ENCODE results near the gene POLDIP2.

POLDIP2 gene

DNA sequence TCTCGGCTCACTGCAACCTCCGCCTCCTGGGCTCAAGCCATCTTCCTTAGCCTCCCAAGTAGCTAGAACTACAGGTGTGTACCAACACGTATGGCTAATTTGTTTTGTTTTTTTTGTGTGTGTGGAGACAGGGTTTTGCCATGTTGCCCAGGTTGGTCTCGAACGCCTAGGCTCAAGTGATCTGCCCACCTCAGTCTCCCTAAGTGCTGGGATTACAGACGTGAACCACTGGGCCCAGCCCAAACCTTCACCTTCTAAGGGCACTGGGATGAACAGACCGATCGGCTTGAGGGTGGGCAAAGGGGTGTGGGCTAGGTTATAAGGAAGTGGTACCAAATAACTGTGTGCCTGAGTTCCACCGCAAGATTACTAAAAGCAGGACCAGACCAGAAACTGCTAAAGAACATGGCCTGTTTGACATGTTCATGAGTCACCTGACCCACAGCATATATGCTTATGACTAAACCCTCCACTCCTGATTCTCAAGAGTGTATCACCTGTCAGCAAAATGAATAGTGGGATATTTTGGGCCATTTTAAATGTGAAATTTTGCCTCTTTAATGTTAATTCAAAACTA, 30.2 kb downstream of the POLDIP2 start:
- Histone ChIP-seq H3K23ac (ENCODE audit: low read length) (no peak overlapping the region), H3K36me3 (ENCODE audit: control insufficient read depth in 1 of 2, insufficient read depth in 2 of 2, low read length in 2 of 2) (peaks cover 22 to 40% of the 10 kb centered on the region in 2 experiments), H3K4me1 (ENCODE audit: control insufficient read depth in 1 of 2, insufficient read depth in 2 of 2, low read length in 2 of 2) (peaks cover 8 to 21% of the 10 kb centered on the region in 2 experiments), H3K9me3 (ENCODE audit: insufficient read depth, low read depth, low read length) (peaks cover 2% of the 10 kb centered on the region), H3K4me2 (ENCODE audit: low read length) (no peak overlapping the region), H3K79me2 (ENCODE audit: control insufficient read depth, insufficient read depth, low read length, poor library complexity) (peaks cover 10% of the 10 kb centered on the region), H3K14ac (ENCODE audit: low read length) (no peak overlapping the region), H2BK12ac (ENCODE audit: low read length) (no peak overlapping the region), H3K9ac (ENCODE audit: low read length) (no peak overlapping the region), H3K27ac (ENCODE audit: low read depth, low read length) (no peak overlapping the region), H3K4me3 (ENCODE audit: low read depth, low read length) (no peak overlapping the region), H3K18ac (ENCODE audit: low read length) (no peak overlapping the region), H2AFZ (ENCODE audit: insufficient read depth, low read length, poor library complexity) (no peak overlapping the region), H2AK5ac (ENCODE audit: low read length) (no peak overlapping the region), H4K8ac (ENCODE audit: low read depth, low read length) (no peak overlapping the region), H4K12ac (ENCODE audit: low read depth, low read length) (no peak overlapping the region), H2BK120ac (ENCODE audit: insufficient read depth, low read length, poor library complexity) (no peak overlapping the region), H4K91ac (ENCODE audit: low read depth, low read length) (no peak overlapping the region), H3K79me1 (ENCODE audit: low read length) (no peaks in the 10 kb centered on the region), H3K4ac (ENCODE audit: low read depth, low read length) (no peak overlapping the region), H3K27me3 (ENCODE audit: insufficient read depth, low read length) (no peaks in the 10 kb centered on the region), H2BK5ac (ENCODE audit: low read depth, low read length, poor library complexity) (no peak overlapping the region)
- WGBS (ENCODE audit: extremely low coverage, insufficient coverage, insufficient read length) = no CpG with 5 or more reads among the region's 9 CpGs
- DNase-seq = peak in 1 of 2 donors; percentile 62

DNA sequence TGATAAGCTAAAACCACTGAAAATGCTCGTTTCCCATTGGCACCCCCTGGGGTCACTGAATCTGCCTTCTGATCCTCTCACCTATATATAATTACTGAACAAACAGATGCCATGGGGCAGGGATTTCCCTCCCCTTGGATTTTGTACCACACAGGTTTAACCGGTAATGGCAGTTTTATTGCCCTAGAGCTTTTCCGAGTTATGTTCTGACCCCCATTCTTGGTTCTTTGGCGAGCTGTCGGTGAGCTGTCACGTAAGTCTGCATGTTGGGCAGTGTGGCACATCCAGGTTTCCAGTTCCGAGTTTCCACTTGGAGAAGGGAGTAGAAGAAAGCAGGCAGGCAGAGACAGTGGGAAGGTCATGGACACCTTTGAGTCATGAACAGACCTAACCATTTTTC, 31.2 kb downstream of the POLDIP2 start:
- WGBS (ENCODE audit: extremely low coverage, insufficient coverage, insufficient read length) = no CpG with 5 or more reads among the region's 7 CpGs
- Histone ChIP-seq H3K23ac (ENCODE audit: low read length) (no peak overlapping the region), H2BK5ac (ENCODE audit: low read depth, low read length, poor library complexity) (no peak overlapping the region), H2AFZ (ENCODE audit: insufficient read depth, low read length, poor library complexity) (no peak overlapping the region), H2BK120ac (ENCODE audit: insufficient read depth, low read length, poor library complexity) (no peak overlapping the region), H3K4me2 (ENCODE audit: low read length) (no peak overlapping the region), H2BK12ac (ENCODE audit: low read length) (no peak overlapping the region), H3K4ac (ENCODE audit: low read depth, low read length) (no peak overlapping the region), H3K79me1 (ENCODE audit: low read length) (no peaks in the 10 kb centered on the region), H3K14ac (ENCODE audit: low read length) (no peak overlapping the region), H3K4me3 (ENCODE audit: low read depth, low read length) (no peak overlapping the region), H3K27me3 (ENCODE audit: insufficient read depth, low read length) (no peaks in the 10 kb centered on the region), H4K8ac (ENCODE audit: low read depth, low read length) (no peak overlapping the region), H3K9ac (ENCODE audit: low read length) (no peak overlapping the region), H3K27ac (ENCODE audit: low read depth, low read length) (no peak overlapping the region), H3K79me2 (ENCODE audit: control insufficient read depth, insufficient read depth, low read length, poor library complexity) (peaks cover 17% of the 10 kb centered on the region), H3K36me3 (ENCODE audit: control insufficient read depth in 1 of 2, insufficient read depth in 2 of 2, low read length in 2 of 2) (peaks cover 21 to 34% of the 10 kb centered on the region in 2 experiments), H4K12ac (ENCODE audit: low read depth, low read length) (no peak overlapping the region), H3K18ac (ENCODE audit: low read length) (no peak overlapping the region), H2AK5ac (ENCODE audit: low read length) (no peak overlapping the region), H3K4me1 (ENCODE audit: control insufficient read depth in 1 of 2, insufficient read depth in 2 of 2, low read length in 2 of 2) (peaks cover 14 to 25% of the 10 kb centered on the region in 2 experiments), H3K9me3 (ENCODE audit: insufficient read depth, low read depth, low read length) (no peaks in the 10 kb centered on the region), H4K91ac (ENCODE audit: low read depth, low read length) (no peak overlapping the region)
- peak; percentile 73 to 94 for DNase-seq

DNA sequence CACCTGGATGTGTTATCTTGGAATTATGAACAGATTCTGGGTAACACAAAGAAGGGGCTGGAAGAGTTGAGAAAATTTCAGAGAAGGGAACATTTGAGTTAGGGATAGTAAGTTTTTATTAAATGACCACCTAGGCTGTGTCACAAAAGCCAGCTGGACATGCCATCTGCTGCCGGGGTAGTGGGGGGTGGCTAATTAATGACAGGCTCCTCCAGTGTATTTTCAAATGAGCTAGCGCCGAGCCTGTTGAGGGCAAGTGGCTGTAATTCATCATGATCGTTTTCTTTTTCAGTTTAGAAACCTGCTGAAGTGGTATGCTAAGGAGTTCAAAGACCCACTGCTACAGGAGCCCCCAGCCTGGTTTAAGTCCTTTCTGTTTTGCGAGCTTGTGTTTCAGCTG, 32.1 kb downstream of the POLDIP2 start:
- Histone ChIP-seq H4K8ac (ENCODE audit: low read depth, low read length) (no peak overlapping the region), H3K36me3 (ENCODE audit: control insufficient read depth in 1 of 2, insufficient read depth in 2 of 2, low read length in 2 of 2) (peaks cover 19 to 30% of the 10 kb centered on the region in 2 experiments), H3K79me1 (ENCODE audit: low read length) (no peaks in the 10 kb centered on the region), H4K12ac (ENCODE audit: low read depth, low read length) (no peak overlapping the region), H3K18ac (ENCODE audit: low read length) (no peak overlapping the region), H2BK12ac (ENCODE audit: low read length) (no peak overlapping the region), H3K27me3 (ENCODE audit: insufficient read depth, low read length) (no peaks in the 10 kb centered on the region), H2BK5ac (ENCODE audit: low read depth, low read length, poor library complexity) (no peak overlapping the region), H2AFZ (ENCODE audit: insufficient read depth, low read length, poor library complexity) (no peak overlapping the region), H3K4me3 (ENCODE audit: low read depth, low read length) (no peak overlapping the region), H3K4ac (ENCODE audit: low read depth, low read length) (peak overlapping the region; percentile 54), H3K4me1 (ENCODE audit: control insufficient read depth in 1 of 2, insufficient read depth in 2 of 2, low read length in 2 of 2) (peaks cover 22 to 33% of the 10 kb centered on the region in 2 experiments), H2BK120ac (ENCODE audit: insufficient read depth, low read length, poor library complexity) (no peak overlapping the region), H3K9me3 (ENCODE audit: insufficient read depth, low read depth, low read length) (no peaks in the 10 kb centered on the region), H3K4me2 (ENCODE audit: low read length) (no peak overlapping the region), H3K14ac (ENCODE audit: low read length) (no peak overlapping the region), H3K79me2 (ENCODE audit: control insufficient read depth, insufficient read depth, low read length, poor library complexity) (peaks cover 23% of the 10 kb centered on the region), H2AK5ac (ENCODE audit: low read length) (no peak overlapping the region), H3K9ac (ENCODE audit: low read length) (no peak overlapping the region), H4K91ac (ENCODE audit: low read depth, low read length) (no peak overlapping the region), H3K23ac (ENCODE audit: low read length) (no peak overlapping the region), H3K27ac (ENCODE audit: low read depth, low read length) (no peak overlapping the region)
- no peak for DNase-seq
- no CpG with 5 or more reads among the region's 5 CpGs for WGBS (ENCODE audit: extremely low coverage, insufficient coverage, insufficient read length)

DNA sequence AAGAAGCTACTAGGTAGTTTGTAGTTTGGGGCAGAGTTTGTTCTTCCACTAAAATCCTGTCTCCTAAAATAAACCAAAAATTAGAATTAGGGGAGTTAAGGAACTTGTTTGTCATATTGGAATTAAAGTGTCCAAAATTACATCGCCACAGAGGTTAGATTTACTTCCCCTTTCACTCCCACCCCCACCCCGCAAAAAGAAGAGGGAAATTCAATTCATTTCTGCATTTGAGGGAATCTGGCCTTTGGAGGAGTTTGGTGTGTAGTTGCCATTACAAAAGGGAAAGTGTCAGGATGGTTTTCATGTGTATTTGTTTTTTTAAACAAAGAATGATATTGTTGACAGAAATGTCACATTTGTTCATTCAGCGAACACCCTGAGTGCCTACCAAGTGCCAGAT, 32.5 kb downstream of the POLDIP2 start:
- no peak overlapping the region for H3K23ac ChIP-seq (ENCODE audit: low read length)
- no peak overlapping the region for H2AFZ ChIP-seq (ENCODE audit: insufficient read depth, low read length, poor library complexity)
- H3K79me1 ChIP-seq (ENCODE audit: low read length) = no peaks in the 10 kb centered on the region
- no peak overlapping the region for H3K4me2 ChIP-seq (ENCODE audit: low read length)
- H2BK5ac ChIP-seq (ENCODE audit: low read depth, low read length, poor library complexity) = no peak overlapping the region
- H3K18ac ChIP-seq (ENCODE audit: low read length) = no peak overlapping the region
- H3K4me3 ChIP-seq (ENCODE audit: low read depth, low read length) = no peak overlapping the region
- DNase-seq = no peak
- H3K4me1 ChIP-seq (ENCODE audit: control insufficient read depth in 1 of 2, insufficient read depth in 2 of 2, low read length in 2 of 2) = peaks cover 24 to 34% of the 10 kb centered on the region in 2 experiments
- H3K9me3 ChIP-seq (ENCODE audit: insufficient read depth, low read depth, low read length) = no peaks in the 10 kb centered on the region
- no peak overlapping the region for H2BK12ac ChIP-seq (ENCODE audit: low read length)
- peak overlapping the region; percentile 57 for H3K4ac ChIP-seq (ENCODE audit: low read depth, low read length)
- H3K9ac ChIP-seq (ENCODE audit: low read length) = no peak overlapping the region
- no peak overlapping the region for H3K14ac ChIP-seq (ENCODE audit: low read length)
- no peak overlapping the region for H2AK5ac ChIP-seq (ENCODE audit: low read length)
- WGBS (ENCODE audit: extremely low coverage, insufficient coverage, insufficient read length) = no CpG with 5 or more reads among the region's 3 CpGs
- H2BK120ac ChIP-seq (ENCODE audit: insufficient read depth, low read length, poor library complexity) = no peak overlapping the region
- peaks cover 19 to 30% of the 10 kb centered on the region in 2 experiments for H3K36me3 ChIP-seq (ENCODE audit: control insufficient read depth in 1 of 2, insufficient read depth in 2 of 2, low read length in 2 of 2)
- no peak overlapping the region for H4K12ac ChIP-seq (ENCODE audit: low read depth, low read length)
- no peak overlapping the region for H3K27ac ChIP-seq (ENCODE audit: low read depth, low read length)
- H3K79me2 ChIP-seq (ENCODE audit: control insufficient read depth, insufficient read depth, low read length, poor library complexity) = peaks cover 26% of the 10 kb centered on the region
- H3K27me3 ChIP-seq (ENCODE audit: insufficient read depth, low read length) = no peaks in the 10 kb centered on the region
- H4K8ac ChIP-seq (ENCODE audit: low read depth, low read length) = no peak overlapping the region
- no peak overlapping the region for H4K91ac ChIP-seq (ENCODE audit: low read depth, low read length)

All from trophoblast cell (in vitro differentiated cells and primary cell).